GM03348 (cell line): Measurements from ENCODE around the gene TNFRSF1B.
A peak's percentile ranks its signal among the peaks of the same experiment; 100 is the strongest.

ENCODE experiments used
- DNase-seq: peaks from one replicate; pipeline ENCODE4 v3.0.0; 2012; ENCODE audit warnings: low spot score

Gene TNFRSF1B

GRCh38 chr1:12166834-12167492 is at the start of gene TNFRSF1B:
TSS of gene TNFRSF1B (plus strand) at chr1:12166991. CDS start at chr1:12167092, 101 bp downstream.
- DNase-seq: peak; percentile 89

GRCh38 chr1:12121212-12122003 is 45.4 kb upstream of the TNFRSF1B start:
- DNase-seq: no peak

- DNase-seq: no peak
Observed at GRCh38 chr1:12123172-12123571, 43.6 kb upstream of the TNFRSF1B start.

- peak; percentile 84 for DNase-seq
Observed at GRCh38 chr1:12124693-12125421, 41.9 kb upstream of the TNFRSF1B start.

- DNase-seq: no peak
Observed at GRCh38 chr1:12125422-12126355, 41.1 kb upstream of the TNFRSF1B start.

GRCh38 chr1:12126781-12127180 is 40.0 kb upstream of the TNFRSF1B start:
- no peak for DNase-seq

GRCh38 chr1:12127206-12127810 is 39.5 kb upstream of the TNFRSF1B start:
- no peak for DNase-seq

- DNase-seq: no peak
Observed at GRCh38 chr1:12128120-12128519, 38.7 kb upstream of the TNFRSF1B start.

- no peak for DNase-seq
Observed at GRCh38 chr1:12129624-12130023, 37.2 kb upstream of the TNFRSF1B start.

GRCh38 chr1:12130466-12131130 is 36.2 kb upstream of the TNFRSF1B start:
- no peak for DNase-seq

- DNase-seq: no peak
Observed at GRCh38 chr1:12132078-12132477, 34.7 kb upstream of the TNFRSF1B start.

- no peak for DNase-seq
Observed at GRCh38 chr1:12134716-12135115, 32.1 kb upstream of the TNFRSF1B start.

GRCh38 chr1:12135612-12136011 is 31.2 kb upstream of the TNFRSF1B start:
- peak; percentile 68 for DNase-seq

- no peak for DNase-seq
Observed at GRCh38 chr1:12136916-12137610, 29.7 kb upstream of the TNFRSF1B start.

- peak; percentile 30 for DNase-seq
Observed at GRCh38 chr1:12138196-12139168, 28.3 kb upstream of the TNFRSF1B start.

- no peak for DNase-seq
Observed at GRCh38 chr1:12140016-12140415, 26.8 kb upstream of the TNFRSF1B start.

GRCh38 chr1:12140515-12141162 is 26.2 kb upstream of the TNFRSF1B start:
- DNase-seq: no peak

- no peak for DNase-seq
Observed at GRCh38 chr1:12141163-12141850, 25.5 kb upstream of the TNFRSF1B start.
